ENCODE data around the gene SLC6A18.
"Not testable (repeated sequence)": the region's sequence is repeated elsewhere in the genome, so short reads cannot be mapped to it uniquely, and the experiment has no call there.

The SLC6A18 gene

GRCh38 chr5:1216918-1217295 is 8.3 kb upstream of the SLC6A18 start:
- DNase-seq: no peak

GRCh38 chr5:1217596-1218206 is 7.5 kb upstream of the SLC6A18 start:
- DNase-seq: no peak

GRCh38 chr5:1218351-1219080 is 6.7 kb upstream of the SLC6A18 start:
- DNase-seq: no peak

GRCh38 chr5:1219098-1219767 is 5.9 kb upstream of the SLC6A18 start:
- DNase-seq: no peak

- DNase-seq: no peak
These were observed 5.4 kb upstream of the SLC6A18 start for GRCh38 chr5:1219768-1220100.

- no peak for DNase-seq
These were observed 4.8 kb upstream of the SLC6A18 start for GRCh38 chr5:1220351-1220750.

GRCh38 chr5:1220831-1221230 is 4.3 kb upstream of the SLC6A18 start:
- DNase-seq: no peak

- DNase-seq: no peak
These were observed 3.5 kb upstream of the SLC6A18 start for GRCh38 chr5:1221721-1222120.

GRCh38 chr5:1222147-1222546 is 3.0 kb upstream of the SLC6A18 start:
- DNase-seq: no peak

GRCh38 chr5:1222621-1223277 is 2.4 kb upstream of the SLC6A18 start:
- DNase-seq: no peak

GRCh38 chr5:1223278-1223670 is 1.9 kb upstream of the SLC6A18 start:
- no peak for DNase-seq

- DNase-seq: no peak
These were observed 550 bp upstream of the SLC6A18 start for GRCh38 chr5:1224631-1225030.

- DNase-seq: no peak
These were observed 1.1 kb downstream of the SLC6A18 start for GRCh38 chr5:1226231-1226630.

GRCh38 chr5:1226839-1227581 is 1.8 kb downstream of the SLC6A18 start:
- DNase-seq: no peak

GRCh38 chr5:1227667-1228066 is 2.5 kb downstream of the SLC6A18 start:
- no peak for DNase-seq

GRCh38 chr5:1228120-1228519 is 2.9 kb downstream of the SLC6A18 start:
- DNase-seq: no peak

GRCh38 chr5:1229023-1229422 is 3.8 kb downstream of the SLC6A18 start:
- DNase-seq: not testable (repeated sequence)

- no peak for DNase-seq
These were observed 4.6 kb downstream of the SLC6A18 start for GRCh38 chr5:1229822-1230221.

GRCh38 chr5:1230551-1230950 is 5.4 kb downstream of the SLC6A18 start:
- DNase-seq: no peak

- no peak for DNase-seq
These were observed 6.2 kb downstream of the SLC6A18 start for GRCh38 chr5:1231354-1231905.

- DNase-seq: no peak
These were observed 7.6 kb downstream of the SLC6A18 start for GRCh38 chr5:1232780-1233179.

- no peak for DNase-seq
These were observed 10.2 kb downstream of the SLC6A18 start for GRCh38 chr5:1235379-1235778.

- DNase-seq: no peak
These were observed 10.7 kb downstream of the SLC6A18 start for GRCh38 chr5:1235838-1236237.
